ENCODE data around the gene CHST4. TPM values are rescaled to one million over a fixed set of nuclear protein-coding genes. Genes with fewer than 3 reads are reported as not detected.

CHST4 gene
- total RNA-seq, 1 donor from 2014 or later = not detected

DNA sequence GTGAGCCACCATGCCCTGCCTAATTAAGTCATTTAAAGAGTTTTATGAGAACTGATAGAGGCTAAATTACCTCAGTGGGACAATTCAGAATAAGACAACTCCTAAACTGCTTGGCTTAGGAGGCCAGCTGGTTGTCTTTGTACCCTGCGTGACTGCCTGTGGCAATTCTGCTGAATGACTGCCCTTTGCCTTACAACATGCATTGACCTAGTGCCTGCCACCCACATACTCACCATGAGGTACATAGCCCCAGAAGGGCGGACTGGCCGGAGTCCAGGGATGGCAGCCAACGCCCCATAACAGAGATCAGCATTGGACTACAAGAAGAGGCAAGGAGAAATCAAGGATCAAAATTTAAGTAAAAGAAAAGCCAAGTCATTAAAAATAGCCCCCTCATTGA, 43.4 kb downstream of the CHST4 start:
- Mint-ChIP-seq H3K9me3 (ENCODE audit: unreplicated experiment) (no peaks in the 10 kb centered on the region), H3K4me1 (ENCODE audit: unreplicated experiment) (peaks cover 2% of the 10 kb centered on the region), H3K27ac (ENCODE audit: unreplicated experiment) (no peak overlapping the region), H3K36me3 (ENCODE audit: unreplicated experiment) (no peaks in the 10 kb centered on the region), H3K27me3 (ENCODE audit: unreplicated experiment) (peaks cover 62% of the 10 kb centered on the region), H3K4me3 (ENCODE audit: unreplicated experiment) (no peak overlapping the region)
- TF ChIP-seq, protein P1, sequence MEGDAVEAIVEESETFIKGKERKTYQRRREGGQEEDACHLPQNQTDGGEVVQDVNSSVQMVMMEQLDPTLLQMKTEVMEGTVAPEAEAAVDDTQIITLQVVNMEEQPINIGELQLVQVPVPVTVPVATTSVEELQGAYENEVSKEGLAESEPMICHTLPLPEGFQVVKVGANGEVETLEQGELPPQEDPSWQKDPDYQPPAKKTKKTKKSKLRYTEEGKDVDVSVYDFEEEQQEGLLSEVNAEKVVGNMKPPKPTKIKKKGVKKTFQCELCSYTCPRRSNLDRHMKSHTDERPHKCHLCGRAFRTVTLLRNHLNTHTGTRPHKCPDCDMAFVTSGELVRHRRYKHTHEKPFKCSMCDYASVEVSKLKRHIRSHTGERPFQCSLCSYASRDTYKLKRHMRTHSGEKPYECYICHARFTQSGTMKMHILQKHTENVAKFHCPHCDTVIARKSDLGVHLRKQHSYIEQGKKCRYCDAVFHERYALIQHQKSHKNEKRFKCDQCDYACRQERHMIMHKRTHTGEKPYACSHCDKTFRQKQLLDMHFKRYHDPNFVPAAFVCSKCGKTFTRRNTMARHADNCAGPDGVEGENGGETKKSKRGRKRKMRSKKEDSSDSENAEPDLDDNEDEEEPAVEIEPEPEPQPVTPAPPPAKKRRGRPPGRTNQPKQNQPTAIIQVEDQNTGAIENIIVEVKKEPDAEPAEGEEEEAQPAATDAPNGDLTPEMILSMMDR (IDR thresholded peaks at IDR 0.05) = no peak
- no peak for DNase-seq (ENCODE audit: extremely low spot score, unreplicated experiment)

DNA sequence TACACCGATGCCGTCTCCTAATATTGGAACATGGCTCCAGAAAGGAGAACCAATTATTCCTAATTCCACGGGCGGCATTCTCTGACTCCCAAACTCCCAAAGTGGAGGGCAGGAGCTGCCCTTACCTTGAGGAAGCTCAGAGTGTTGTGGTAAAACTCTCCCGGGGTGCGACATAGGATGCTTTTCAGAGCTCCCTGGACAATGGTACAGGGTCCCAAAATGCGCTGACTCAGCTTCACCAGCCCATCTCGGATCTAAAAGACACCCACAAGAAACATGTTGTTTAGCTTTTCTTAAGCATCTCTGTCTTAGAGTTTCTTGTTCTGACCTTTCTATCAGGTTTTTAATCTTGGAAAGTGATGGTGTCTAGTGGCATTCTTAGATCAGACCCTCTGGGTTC, 43.9 kb downstream of the CHST4 start:
- no peak overlapping the region for H3K4me3 Mint-ChIP-seq (ENCODE audit: unreplicated experiment)
- no peaks in the 10 kb centered on the region for H3K9me3 Mint-ChIP-seq (ENCODE audit: unreplicated experiment)
- H3K27me3 Mint-ChIP-seq (ENCODE audit: unreplicated experiment) = peaks cover 64% of the 10 kb centered on the region
- peaks cover 2% of the 10 kb centered on the region for H3K4me1 Mint-ChIP-seq (ENCODE audit: unreplicated experiment)
- TF ChIP-seq, protein P1 (IDR thresholded peaks at IDR 0.05) = no peak
- H3K27ac Mint-ChIP-seq (ENCODE audit: unreplicated experiment) = no peak overlapping the region
- DNase-seq (ENCODE audit: extremely low spot score, unreplicated experiment) = no peak
- no peaks in the 10 kb centered on the region for H3K36me3 Mint-ChIP-seq (ENCODE audit: unreplicated experiment)

DNA sequence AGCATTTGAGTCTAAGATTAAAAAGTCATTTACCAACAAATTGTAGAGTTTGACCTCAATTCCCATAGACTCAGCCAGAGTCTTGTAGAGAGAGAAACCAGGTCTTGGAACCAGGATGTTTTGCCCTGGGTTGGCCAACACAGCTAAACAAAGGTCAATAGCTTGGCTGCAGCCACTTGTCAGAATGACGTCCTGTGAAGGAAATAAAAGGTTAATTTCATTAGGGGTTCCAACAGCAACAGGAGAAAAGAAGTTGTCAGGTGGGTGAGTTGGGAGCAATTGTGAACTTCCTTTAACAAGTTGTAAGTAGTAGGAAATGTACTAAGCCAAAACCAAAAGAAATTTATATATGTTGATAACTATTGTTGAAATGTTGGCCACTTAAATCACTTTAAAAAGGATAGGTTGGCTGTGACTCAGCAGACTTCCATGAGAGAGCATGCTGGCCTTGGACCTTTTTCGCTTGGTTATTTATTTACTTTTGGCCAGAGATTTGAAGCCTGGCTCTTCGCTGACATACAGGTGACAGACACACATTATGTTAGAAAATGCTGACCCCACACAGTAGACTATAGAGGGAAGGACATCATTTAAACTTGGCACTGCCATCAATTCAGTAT, 46.4 kb downstream of the CHST4 start:
- no peak for DNase-seq (ENCODE audit: extremely low spot score, unreplicated experiment)
- peaks cover 59% of the 10 kb centered on the region for H3K27me3 Mint-ChIP-seq (ENCODE audit: unreplicated experiment)
- H3K9me3 Mint-ChIP-seq (ENCODE audit: unreplicated experiment) = no peaks in the 10 kb centered on the region
- TF ChIP-seq, protein P1 (IDR thresholded peaks at IDR 0.05) = no peak
- H3K4me3 Mint-ChIP-seq (ENCODE audit: unreplicated experiment) = no peak overlapping the region
- H3K27ac Mint-ChIP-seq (ENCODE audit: unreplicated experiment) = no peak overlapping the region
- H3K36me3 Mint-ChIP-seq (ENCODE audit: unreplicated experiment) = no peaks in the 10 kb centered on the region
- no peaks in the 10 kb centered on the region for H3K4me1 Mint-ChIP-seq (ENCODE audit: unreplicated experiment)

DNA sequence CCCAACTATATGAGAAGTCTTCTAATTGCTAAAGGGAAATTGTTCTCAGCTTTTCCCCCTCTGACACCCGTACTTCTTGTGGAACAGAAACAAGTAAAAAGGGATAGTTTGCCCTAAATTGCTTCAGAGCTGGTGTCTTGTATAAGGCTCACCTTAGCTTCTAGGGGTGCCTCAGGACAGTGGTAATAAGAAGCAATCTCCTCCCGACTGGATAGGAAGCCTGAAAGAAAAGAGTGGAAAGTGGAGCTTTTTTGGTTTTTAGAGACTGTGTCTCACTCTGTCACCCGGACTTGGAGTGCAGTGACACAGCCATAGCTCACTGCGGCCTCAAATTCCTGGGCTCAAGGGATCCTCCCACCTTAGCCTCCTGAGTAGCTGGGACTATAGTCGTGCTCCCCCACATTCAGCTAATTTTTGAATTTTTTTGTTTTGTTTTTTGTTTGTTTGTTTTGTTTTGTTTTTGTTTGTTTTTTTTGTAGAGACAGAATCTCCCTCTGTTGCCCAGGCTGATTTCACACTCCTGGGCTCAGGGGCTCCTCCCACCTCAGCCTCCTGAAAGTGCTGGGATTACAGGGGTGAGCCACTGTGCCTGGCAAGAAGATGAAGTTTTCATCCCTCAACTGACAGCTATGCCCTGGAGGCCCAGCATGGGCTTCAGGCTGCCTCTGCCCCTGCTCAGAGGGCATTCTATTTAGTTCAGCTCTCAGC, 47.3 kb downstream of the CHST4 start:
- H3K27ac Mint-ChIP-seq (ENCODE audit: unreplicated experiment) = no peak overlapping the region
- DNase-seq (ENCODE audit: extremely low spot score, unreplicated experiment) = no peak
- H3K27me3 Mint-ChIP-seq (ENCODE audit: unreplicated experiment) = peaks cover 57% of the 10 kb centered on the region
- no peak overlapping the region for H3K4me3 Mint-ChIP-seq (ENCODE audit: unreplicated experiment)
- H3K36me3 Mint-ChIP-seq (ENCODE audit: unreplicated experiment) = no peaks in the 10 kb centered on the region
- TF ChIP-seq, protein P1 (IDR thresholded peaks at IDR 0.05) = no peak
- no peaks in the 10 kb centered on the region for H3K4me1 Mint-ChIP-seq (ENCODE audit: unreplicated experiment)
- no peaks in the 10 kb centered on the region for H3K9me3 Mint-ChIP-seq (ENCODE audit: unreplicated experiment)

DNA sequence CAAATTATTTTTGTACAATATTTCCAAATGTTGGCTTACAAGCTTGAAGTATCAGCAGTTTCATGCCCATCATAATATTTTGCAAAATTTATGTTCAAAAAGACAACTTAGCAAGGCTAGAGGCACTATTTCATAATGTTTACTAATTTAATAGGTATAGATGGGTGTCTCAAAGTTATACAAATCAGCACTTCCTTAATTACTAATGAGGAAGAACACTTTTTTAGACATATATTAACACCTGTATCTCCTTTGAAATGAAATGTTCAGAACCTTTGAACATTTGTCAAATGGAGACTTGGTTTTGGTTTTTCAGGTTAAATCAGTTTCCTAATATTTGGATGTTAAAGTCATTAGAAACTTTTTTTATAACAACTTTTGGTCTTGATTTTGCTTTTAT, 48.5 kb downstream of the CHST4 start:
- TF ChIP-seq, protein P1 (IDR thresholded peaks at IDR 0.05) = no peak
- no peak overlapping the region for H3K27ac Mint-ChIP-seq (ENCODE audit: unreplicated experiment)
- H3K4me3 Mint-ChIP-seq (ENCODE audit: unreplicated experiment) = no peak overlapping the region
- no peaks in the 10 kb centered on the region for H3K4me1 Mint-ChIP-seq (ENCODE audit: unreplicated experiment)
- H3K9me3 Mint-ChIP-seq (ENCODE audit: unreplicated experiment) = no peaks in the 10 kb centered on the region
- no peak for DNase-seq (ENCODE audit: extremely low spot score, unreplicated experiment)
- H3K27me3 Mint-ChIP-seq (ENCODE audit: unreplicated experiment) = peaks cover 49% of the 10 kb centered on the region
- no peaks in the 10 kb centered on the region for H3K36me3 Mint-ChIP-seq (ENCODE audit: unreplicated experiment)

All from osteocyte (in vitro differentiated cells).